NCI-H1694 treated with DMSO at 0.1 percent for 48 hours (cell line): Measurements from ENCODE around the gene PASD1.

ENCODE experiments used
- DNase-seq: peaks from one replicate; lab custom pipeline; 2025; lab: John Stamatoyannopoulos, UW

Gene PASD1

GRCh38 chrX:151701531-151701930 is 138.1 kb downstream of the PASD1 start:
- no peak for DNase-seq

DNA sequence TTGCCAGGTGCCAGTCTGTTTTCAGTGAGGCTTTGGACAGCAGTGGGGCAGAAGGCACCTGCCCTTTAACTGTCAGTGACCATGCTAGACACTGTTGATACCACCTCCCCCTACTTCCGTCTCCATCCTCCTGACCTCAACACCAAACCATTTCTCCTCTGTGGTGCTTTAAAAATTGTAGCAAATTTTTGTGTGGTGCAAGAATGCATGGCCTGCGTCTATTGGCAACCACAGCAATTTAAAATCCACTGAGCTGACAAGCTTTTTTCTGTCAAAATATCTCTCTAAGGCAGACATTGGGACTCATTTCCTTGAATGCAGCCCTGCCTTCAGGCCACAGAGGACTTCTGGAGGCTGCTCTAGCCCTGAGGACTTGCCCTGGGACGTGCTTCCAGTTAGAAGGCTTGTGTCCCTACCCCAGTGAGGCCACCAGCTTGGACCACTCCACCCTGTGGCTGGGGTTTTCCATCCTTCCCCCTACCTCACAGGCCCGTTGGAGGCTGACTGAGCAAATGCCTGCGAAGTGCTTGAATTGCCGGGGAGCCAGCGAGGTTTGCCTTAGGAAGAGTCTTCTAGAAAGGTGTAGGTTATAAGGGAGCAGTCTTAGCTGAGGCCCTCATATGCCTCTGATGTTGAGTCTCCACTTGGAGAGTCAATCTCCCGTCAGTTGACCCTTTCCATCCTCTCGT is 138.7 kb downstream of the PASD1 start:
- DNase-seq, result no peak

DNA sequence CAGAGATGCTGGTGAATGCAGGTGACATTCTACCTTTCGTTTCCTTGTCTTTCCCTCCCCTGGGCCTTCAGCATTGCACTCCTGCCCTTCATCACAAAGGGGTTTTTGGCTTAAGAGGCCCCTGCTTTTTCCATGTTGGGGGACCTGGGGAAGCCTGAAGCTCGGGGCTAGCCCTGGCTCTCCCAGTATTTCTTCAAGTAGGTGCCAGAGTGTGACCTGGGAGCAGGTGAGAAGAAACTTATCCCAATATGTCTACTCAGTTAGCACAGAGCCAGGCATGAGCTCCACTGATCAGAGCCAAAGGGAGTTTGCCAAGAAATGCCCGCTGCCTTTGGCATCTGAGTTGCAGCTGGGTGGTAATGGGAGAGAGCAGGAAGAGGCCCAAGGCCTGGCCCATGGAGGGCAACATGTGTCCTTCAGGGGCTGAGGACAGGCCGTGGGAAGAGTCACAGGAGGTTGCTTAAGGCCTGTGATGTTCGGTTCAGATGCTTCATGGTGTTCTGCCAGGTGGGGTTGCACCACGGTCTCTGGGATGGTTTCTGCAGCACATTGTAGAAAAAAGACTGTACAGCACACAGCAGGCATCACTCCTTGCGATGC is 139.4 kb downstream of the PASD1 start:
- no peak for DNase-seq

DNA sequence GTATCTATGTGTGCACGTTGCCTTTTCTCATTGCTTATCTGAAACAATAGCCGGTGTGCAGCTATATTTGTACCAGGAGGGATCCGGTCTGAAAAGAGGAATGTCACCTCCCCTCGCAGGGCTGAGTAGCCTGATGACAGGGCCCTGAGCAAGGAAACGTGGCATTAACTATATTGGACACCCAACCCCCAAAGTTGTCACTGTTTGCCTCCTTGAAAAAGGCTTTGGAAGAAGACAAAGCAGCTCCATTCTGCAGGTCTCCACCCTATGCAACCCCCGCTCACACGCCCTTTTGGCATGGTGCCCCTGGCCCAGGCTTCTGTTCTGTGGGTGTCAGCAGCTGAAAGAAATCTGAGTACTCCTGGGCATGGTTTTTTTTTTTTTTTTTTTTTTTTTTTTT is 140.0 kb downstream of the PASD1 start:
- DNase-seq, result no peak

DNA sequence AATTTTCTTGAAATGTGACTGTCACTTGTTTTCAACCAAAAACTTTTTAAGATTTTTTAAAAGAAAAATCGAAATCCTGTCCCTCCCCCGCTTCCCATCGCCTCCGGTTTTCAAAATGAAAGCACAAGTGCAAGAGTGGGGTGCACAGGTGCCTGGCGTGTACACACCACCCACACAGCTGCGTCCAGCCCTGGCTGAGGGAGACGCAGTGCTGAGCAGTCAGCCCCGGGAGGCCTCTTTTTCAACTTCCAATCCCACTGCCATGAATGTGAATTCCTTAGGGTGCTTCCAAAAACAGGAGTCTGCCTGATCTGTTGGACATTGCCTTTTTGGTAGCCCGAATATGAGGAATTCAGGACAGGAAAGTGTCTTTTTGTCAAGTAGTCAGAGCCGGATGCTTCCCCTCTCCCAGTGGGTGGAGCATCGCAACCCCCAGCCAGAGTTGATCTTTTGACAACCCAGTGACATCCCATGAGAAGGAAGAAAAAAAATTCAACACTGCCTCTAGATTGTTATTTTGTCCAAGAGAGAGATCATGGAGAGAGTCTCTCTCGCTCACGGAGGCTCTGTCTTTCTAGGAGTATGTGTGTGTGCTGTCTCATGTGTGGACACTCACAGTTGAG is 140.7 kb downstream of the PASD1 start:
- no peak for DNase-seq

- no peak for DNase-seq
Observed at GRCh38 chrX:151708821-151709220, 145.3 kb downstream of the PASD1 start.

DNA sequence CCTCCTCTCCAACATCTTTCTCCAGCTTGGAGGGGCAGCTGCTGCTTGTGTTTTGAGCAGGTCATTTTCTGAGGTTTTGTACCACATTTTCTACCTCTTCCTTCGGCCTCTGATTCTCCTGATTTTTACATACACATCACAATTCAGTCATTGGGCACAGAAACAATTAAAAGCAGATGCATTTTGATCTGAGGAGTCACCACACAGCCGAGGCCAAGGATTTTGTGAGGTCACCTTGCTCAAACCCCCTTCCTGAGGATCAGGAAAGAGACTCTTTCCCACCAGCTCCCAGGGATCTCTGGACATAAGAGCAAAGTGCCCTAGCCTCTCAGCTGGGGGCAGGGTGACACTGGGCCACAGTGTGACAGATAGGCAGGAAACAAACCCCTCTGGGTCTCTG is 147.0 kb downstream of the PASD1 start:
- DNase-seq, result no peak

DNA sequence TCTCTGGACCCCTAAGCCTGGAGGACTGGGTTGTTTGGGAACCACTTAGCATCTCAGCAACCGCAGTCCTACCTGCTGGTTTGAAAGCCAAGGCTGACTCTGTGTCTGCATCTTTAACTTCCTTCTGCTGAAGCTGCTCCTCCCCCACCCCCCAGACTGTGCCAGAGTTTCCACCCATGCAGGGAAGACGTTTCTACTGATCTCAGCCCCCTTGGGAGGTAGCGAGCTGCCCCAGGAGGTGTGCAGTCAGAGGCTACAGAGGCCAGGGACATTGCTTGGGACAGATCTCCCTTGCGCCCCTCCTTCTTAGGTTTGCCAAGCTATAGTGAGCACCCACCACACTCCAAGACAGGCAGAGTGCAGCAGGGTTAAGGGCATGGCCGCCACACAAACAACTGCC is 147.7 kb downstream of the PASD1 start:
- DNase-seq, result no peak

DNA sequence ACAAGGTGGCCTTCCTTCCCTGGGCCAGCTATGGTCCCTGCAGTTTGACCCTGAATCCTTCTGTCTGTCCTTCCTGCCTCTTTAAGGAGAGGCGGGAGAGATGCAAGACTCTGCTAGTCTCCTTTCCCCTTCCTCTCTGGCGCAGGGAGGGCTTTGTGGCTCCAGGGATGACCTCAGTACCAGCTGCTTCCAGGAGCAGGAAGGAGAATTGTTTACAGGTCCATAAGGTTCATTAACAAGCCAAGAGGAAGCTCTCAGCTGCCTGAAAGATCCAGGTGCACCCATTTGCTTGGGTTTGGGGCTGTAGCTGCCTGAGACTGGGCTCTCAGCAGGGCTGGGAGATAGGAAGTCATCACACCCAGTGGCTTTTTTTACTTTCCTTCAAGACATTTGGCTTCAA is 148.3 kb downstream of the PASD1 start:
- no peak for DNase-seq

DNA sequence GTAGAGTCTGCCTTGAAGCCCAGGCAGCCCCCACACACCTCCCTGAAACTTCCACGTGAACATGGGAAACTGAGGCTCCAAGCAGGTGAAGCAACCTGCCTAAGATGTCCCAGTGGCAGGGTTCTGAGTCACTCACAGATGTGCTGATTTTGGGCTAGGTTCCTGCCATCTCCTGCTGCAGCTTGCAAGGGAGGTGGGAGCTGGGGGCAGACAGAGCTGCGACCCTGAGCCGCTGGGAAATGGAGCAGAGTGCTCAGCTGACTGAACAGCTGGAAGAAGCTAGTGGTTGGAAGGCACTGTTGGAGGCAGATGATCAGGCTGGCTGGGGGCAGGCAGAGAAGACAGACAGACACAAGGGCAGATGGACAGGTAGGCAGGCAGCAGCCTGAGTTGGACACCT is 148.8 kb downstream of the PASD1 start:
- no peak for DNase-seq

GRCh38 chrX:151713849-151714248 is 150.4 kb downstream of the PASD1 start:
- DNase-seq, result no peak

GRCh38 chrX:151714362-151714761 is 150.9 kb downstream of the PASD1 start:
- DNase-seq, result no peak

DNA sequence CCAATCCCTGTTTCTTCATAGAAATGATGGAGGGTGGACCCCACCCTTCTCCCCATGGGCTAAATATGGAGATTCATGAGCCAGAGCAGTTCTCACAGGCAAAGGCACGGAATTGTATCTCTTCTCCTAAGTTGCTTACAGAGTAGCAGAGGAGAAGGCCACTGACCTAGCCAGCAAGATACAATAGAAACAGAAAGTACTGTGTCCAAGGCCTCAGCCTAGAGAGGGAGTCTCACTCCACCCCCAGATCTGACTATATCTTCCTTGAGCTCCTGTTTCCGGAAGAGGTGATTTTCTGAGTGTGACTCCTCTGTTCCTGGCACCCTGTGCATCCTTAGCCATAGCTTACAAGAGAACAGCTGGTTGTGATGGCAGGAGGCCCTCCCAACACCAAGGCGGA is 152.3 kb downstream of the PASD1 start, which contains the start of gene FATE1:
FATE1 (plus strand) TSS at position 284 of the 400 bp plus-strand sequence; CDS start at position 369, 85 bp downstream.
- DNase-seq, result no peak

- no peak for DNase-seq
Observed at GRCh38 chrX:151722241-151722846, 158.9 kb downstream of the PASD1 start.

- no peak for DNase-seq
Observed at GRCh38 chrX:151723156-151723760, 159.8 kb downstream of the PASD1 start.

DNA sequence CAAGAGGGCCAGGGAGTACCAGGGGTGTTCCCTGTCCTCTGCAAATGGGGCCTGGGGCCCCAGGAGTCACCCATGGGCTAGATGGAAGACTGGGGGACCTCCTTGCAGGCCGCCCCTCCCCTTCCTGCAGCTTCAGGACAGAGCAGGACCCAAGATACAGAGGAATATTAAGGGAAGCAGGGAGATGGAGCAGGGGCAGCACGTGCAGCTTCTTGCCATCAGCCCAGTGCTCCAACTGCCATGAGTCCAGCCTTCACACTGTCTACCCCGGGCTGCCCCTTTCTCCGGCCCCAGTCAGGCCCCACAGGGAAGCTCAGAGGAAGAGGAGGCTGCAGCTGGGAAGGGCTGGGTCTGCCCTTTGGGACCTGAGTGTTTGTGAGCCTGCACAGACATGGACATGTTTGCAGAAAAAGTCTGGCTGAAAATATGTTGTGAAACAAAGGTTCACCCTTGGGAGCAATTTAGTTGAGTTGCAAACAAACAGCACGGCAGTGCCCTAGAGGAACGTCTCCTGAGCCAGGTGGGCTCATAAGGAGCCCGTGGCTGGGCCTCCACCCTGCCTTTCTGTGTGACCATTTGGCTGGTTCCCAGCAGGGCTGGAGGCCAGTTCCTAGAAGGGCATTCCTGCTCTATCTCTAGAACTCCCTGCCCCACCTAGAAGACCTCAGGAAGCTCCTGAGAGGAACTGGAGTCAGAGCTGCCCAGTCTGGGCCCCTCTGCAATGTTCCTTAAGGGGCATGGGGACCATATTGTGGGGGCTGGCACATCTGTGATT is 161.3 kb downstream of the PASD1 start:
- DNase-seq, result no peak

- no peak for DNase-seq
Observed at GRCh38 chrX:151725338-151725614, 161.8 kb downstream of the PASD1 start.
